Naive B cell (primary cell): ENCODE results near the gene CACNA1D. TPM values are rescaled to one million over a fixed set of nuclear protein-coding genes. Genes with fewer than 3 reads are reported as not detected.
A peak's percentile ranks its signal among the peaks of the same experiment; 100 is the strongest.

ENCODE experiments used
- ATAC-seq, 2 donors: fragments of 150-1000 bp; cut with Tn5 transposase; 2 replicates each; pipeline ENCODE4 v1.10.0; 2021; ENCODE audit warnings: low read depth in 2 of 2, mild to moderate bottlenecking in 2 of 2, moderate library complexity in 2 of 2
- DNase-seq: peaks from one replicate; pipeline ENCODE4 v3.0.0; 2022
- H3K27ac Mint-ChIP-seq, 6 donors: one replicate each; pipeline ENCODE4 v1.8.0; 2020 to 2022; ENCODE audit warnings: mild to moderate bottlenecking in 6 of 6, mixed read lengths in 6 of 6, moderate library complexity in 5 of 6, inconsistent platforms in 2 of 6
- H3K27me3 Mint-ChIP-seq, 3 donors: one replicate each; pipeline ENCODE4 v1.8.0; 2021 to 2022; ENCODE audit warnings: mixed read lengths in 3 of 3, mild to moderate bottlenecking in 1 of 3
- H3K36me3 Mint-ChIP-seq, 2 donors: one replicate each; pipeline ENCODE4 v1.8.0; 2020 to 2022; ENCODE audit warnings: mixed read lengths in 2 of 2, inconsistent platforms in 1 of 2, mild to moderate bottlenecking in 1 of 2
- H3K4me1 Mint-ChIP-seq, 3 donors: one replicate each; pipeline ENCODE4 v1.8.0; 2020 to 2022; ENCODE audit warnings: mixed read lengths in 3 of 3, inconsistent platforms in 1 of 3, mild to moderate bottlenecking in 1 of 3, moderate library complexity in 1 of 3
- H3K4me3 Mint-ChIP-seq, 8 donors: one replicate each; pipeline ENCODE4 v1.8.0; 2020 to 2022; ENCODE audit warnings: mild to moderate bottlenecking in 8 of 8, mixed read lengths in 8 of 8, moderate library complexity in 8 of 8, inconsistent platforms in 2 of 8
- H3K9me3 Mint-ChIP-seq, 7 donors: one replicate each; pipeline ENCODE4 v1.8.0; 2020 to 2022; ENCODE audit warnings: mixed read lengths in 7 of 7, mild to moderate bottlenecking in 5 of 7, inconsistent platforms in 2 of 7, moderate library complexity in 1 of 7
- polyA plus RNA-seq, 6 donors: library from polyadenylated mRNA; unstranded; fragments of 300-500 nt; fragmentation: Illumina TruSeq; gene quantifications; one replicate each; pipeline ENCODE4 v1.2.3, GENCODE V29; 2021; ENCODE audit warnings: low read depth in 6 of 6

The CACNA1D gene
- polyA plus RNA-seq, 6 donors from 2014 or later, result not detected

- Mint-ChIP-seq H3K36me3 (no peaks in the 10 kb centered on the region), H3K4me3 (no peak overlapping the region), H3K9me3 (no peaks in the 10 kb centered on the region), H3K27me3 (peaks cover 26 to 49% (median 26%) of the 10 kb centered on the region in 3 donors), H3K4me1 (peaks cover 7 to 10% (median 8%) of the 10 kb centered on the region in 3 donors), H3K27ac (no peak overlapping the region)
- ATAC-seq, result no peak
- DNase-seq, result no peak
Observed at GRCh38 chr3:53721187-53722119, 227.0 kb downstream of the CACNA1D start.

- H3K27ac Mint-ChIP-seq, result no peak overlapping the region
- no peak for ATAC-seq
- H3K4me1 Mint-ChIP-seq, result no peaks in the 10 kb centered on the region
- H3K27me3 Mint-ChIP-seq, result peaks cover 32 to 53% (median 41%) of the 10 kb centered on the region in 3 donors
- no peak overlapping the region for H3K4me3 Mint-ChIP-seq
- H3K9me3 Mint-ChIP-seq, result no peaks in the 10 kb centered on the region
- no peak for DNase-seq
- no peaks in the 10 kb centered on the region for H3K36me3 Mint-ChIP-seq
Observed at GRCh38 chr3:53724566-53724965, 230.2 kb downstream of the CACNA1D start.

GRCh38 chr3:53725387-53725995, 231.1 kb downstream of the CACNA1D start:
- no peaks in the 10 kb centered on the region for H3K4me1 Mint-ChIP-seq
- H3K4me3 Mint-ChIP-seq, result no peak overlapping the region
- ATAC-seq (no peak), DNase-seq (no peak)
- H3K27me3 Mint-ChIP-seq, result peaks cover 32 to 47% (median 41%) of the 10 kb centered on the region in 3 donors
- no peaks in the 10 kb centered on the region for H3K9me3 Mint-ChIP-seq
- H3K36me3 Mint-ChIP-seq, result no peaks in the 10 kb centered on the region
- H3K27ac Mint-ChIP-seq, result peak overlapping the region in 1 of 6 donors; percentile 84

GRCh38 chr3:53726643-53727042, 232.2 kb downstream of the CACNA1D start:
- ATAC-seq, result no peak

GRCh38 chr3:53728606-53729005, 234.2 kb downstream of the CACNA1D start:
- Mint-ChIP-seq H3K4me1 (no peaks in the 10 kb centered on the region), H3K27me3 (peaks cover 22 to 58% (median 44%) of the 10 kb centered on the region in 3 donors), H3K4me3 (no peak overlapping the region), H3K9me3 (no peaks in the 10 kb centered on the region), H3K27ac (no peak overlapping the region), H3K36me3 (no peaks in the 10 kb centered on the region)
- DNase-seq (no peak), ATAC-seq (no peak)

More at GRCh38 chr3:53726643-53727042, 232.2 kb downstream of the CACNA1D start:
- Mint-ChIP-seq H3K9me3 (no peaks in the 10 kb centered on the region), H3K4me3 (no peak overlapping the region), H3K36me3 (no peaks in the 10 kb centered on the region), H3K4me1 (no peaks in the 10 kb centered on the region), H3K27me3 (peaks cover 29 to 49% (median 47%) of the 10 kb centered on the region in 3 donors), H3K27ac (no peak overlapping the region)
- no peak for DNase-seq

- H3K4me3 Mint-ChIP-seq, result no peak overlapping the region
- no peaks in the 10 kb centered on the region for H3K36me3 Mint-ChIP-seq
- ATAC-seq, result no peak
- H3K4me1 Mint-ChIP-seq, result no peaks in the 10 kb centered on the region
- no peak overlapping the region for H3K27ac Mint-ChIP-seq
- H3K9me3 Mint-ChIP-seq, result no peaks in the 10 kb centered on the region
- H3K27me3 Mint-ChIP-seq, result peaks cover 16 to 53% (median 38%) of the 10 kb centered on the region in 3 donors
- DNase-seq, result no peak
Observed at GRCh38 chr3:53729159-53729558, 234.7 kb downstream of the CACNA1D start.

GRCh38 chr3:53729618-53730017, 235.2 kb downstream of the CACNA1D start:
- no peaks in the 10 kb centered on the region for H3K36me3 Mint-ChIP-seq
- H3K27me3 Mint-ChIP-seq, result peaks cover 16 to 51% (median 35%) of the 10 kb centered on the region in 3 donors
- no peak overlapping the region for H3K4me3 Mint-ChIP-seq
- DNase-seq (no peak), ATAC-seq (no peak)
- H3K4me1 Mint-ChIP-seq, result no peaks in the 10 kb centered on the region
- no peaks in the 10 kb centered on the region for H3K9me3 Mint-ChIP-seq
- H3K27ac Mint-ChIP-seq, result no peak overlapping the region

- DNase-seq (no peak), ATAC-seq (no peak)
- H3K27me3 Mint-ChIP-seq, result peaks cover 11 to 44% (median 32%) of the 10 kb centered on the region in 3 donors
- no peak overlapping the region for H3K27ac Mint-ChIP-seq
- no peak overlapping the region for H3K4me3 Mint-ChIP-seq
- H3K4me1 Mint-ChIP-seq, result no peaks in the 10 kb centered on the region
- no peaks in the 10 kb centered on the region for H3K36me3 Mint-ChIP-seq
- no peaks in the 10 kb centered on the region for H3K9me3 Mint-ChIP-seq
Observed at GRCh38 chr3:53730576-53730975, 236.2 kb downstream of the CACNA1D start.

GRCh38 chr3:53731934-53732624, 237.7 kb downstream of the CACNA1D start:
- H3K36me3 Mint-ChIP-seq, result no peaks in the 10 kb centered on the region
- H3K9me3 Mint-ChIP-seq, result no peaks in the 10 kb centered on the region
- DNase-seq, result no peak
- H3K4me3 Mint-ChIP-seq, result no peak overlapping the region
- peaks cover 11 to 33% (median 25%) of the 10 kb centered on the region in 3 donors for H3K27me3 Mint-ChIP-seq
- ATAC-seq, result no peak
- H3K4me1 Mint-ChIP-seq, result no peaks in the 10 kb centered on the region
- H3K27ac Mint-ChIP-seq, result no peak overlapping the region

- no peak overlapping the region for H3K27ac Mint-ChIP-seq
- no peaks in the 10 kb centered on the region for H3K9me3 Mint-ChIP-seq
- no peak for DNase-seq
- no peak overlapping the region for H3K4me3 Mint-ChIP-seq
- peaks cover 4 to 23% (median 23%) of the 10 kb centered on the region in 3 donors for H3K27me3 Mint-ChIP-seq
- no peaks in the 10 kb centered on the region for H3K4me1 Mint-ChIP-seq
- no peaks in the 10 kb centered on the region for H3K36me3 Mint-ChIP-seq
- ATAC-seq, result no peak
Observed at GRCh38 chr3:53733446-53733845, 239.0 kb downstream of the CACNA1D start.

- Mint-ChIP-seq H3K4me3 (no peak overlapping the region), H3K27me3 (peaks cover 0 to 39% (median 0%) of the 10 kb centered on the region in 3 donors), H3K36me3 (no peaks in the 10 kb centered on the region), H3K4me1 (peaks cover 5 to 11% (median 9%) of the 10 kb centered on the region in 3 donors), H3K9me3 (no peaks in the 10 kb centered on the region), H3K27ac (peak overlapping the region in 1 of 6 donors; percentile 36)
- DNase-seq, result no peak
- ATAC-seq, result no peak
Observed at GRCh38 chr3:53739966-53740365, 245.6 kb downstream of the CACNA1D start.

GRCh38 chr3:53740956-53741355, 246.5 kb downstream of the CACNA1D start:
- H3K27ac Mint-ChIP-seq, result no peak overlapping the region
- peaks cover 9 to 19% (median 15%) of the 10 kb centered on the region in 3 donors for H3K4me1 Mint-ChIP-seq
- no peak for ATAC-seq
- no peak for DNase-seq
- H3K36me3 Mint-ChIP-seq, result no peaks in the 10 kb centered on the region
- H3K9me3 Mint-ChIP-seq, result no peaks in the 10 kb centered on the region
- peaks cover 0 to 30% (median 0%) of the 10 kb centered on the region in 3 donors for H3K27me3 Mint-ChIP-seq
- no peak overlapping the region for H3K4me3 Mint-ChIP-seq

- H3K27me3 Mint-ChIP-seq, result peaks cover 0 to 25% (median 0%) of the 10 kb centered on the region in 3 donors
- no peaks in the 10 kb centered on the region for H3K36me3 Mint-ChIP-seq
- H3K9me3 Mint-ChIP-seq, result no peaks in the 10 kb centered on the region
- H3K27ac Mint-ChIP-seq, result peak overlapping the region in 2 of 6 donors; percentile 42 to 75
- peaks cover 36 to 52% (median 40%) of the 10 kb centered on the region in 3 donors for H3K4me1 Mint-ChIP-seq
- H3K4me3 Mint-ChIP-seq, result peak overlapping the region in 1 of 8 donors; percentile 69
- ATAC-seq (no peak), DNase-seq (no peak)
Observed at GRCh38 chr3:53744351-53744750, 249.9 kb downstream of the CACNA1D start.
